Measurements from ENCODE around the gene TMEM229B.

Gene TMEM229B

DNA sequence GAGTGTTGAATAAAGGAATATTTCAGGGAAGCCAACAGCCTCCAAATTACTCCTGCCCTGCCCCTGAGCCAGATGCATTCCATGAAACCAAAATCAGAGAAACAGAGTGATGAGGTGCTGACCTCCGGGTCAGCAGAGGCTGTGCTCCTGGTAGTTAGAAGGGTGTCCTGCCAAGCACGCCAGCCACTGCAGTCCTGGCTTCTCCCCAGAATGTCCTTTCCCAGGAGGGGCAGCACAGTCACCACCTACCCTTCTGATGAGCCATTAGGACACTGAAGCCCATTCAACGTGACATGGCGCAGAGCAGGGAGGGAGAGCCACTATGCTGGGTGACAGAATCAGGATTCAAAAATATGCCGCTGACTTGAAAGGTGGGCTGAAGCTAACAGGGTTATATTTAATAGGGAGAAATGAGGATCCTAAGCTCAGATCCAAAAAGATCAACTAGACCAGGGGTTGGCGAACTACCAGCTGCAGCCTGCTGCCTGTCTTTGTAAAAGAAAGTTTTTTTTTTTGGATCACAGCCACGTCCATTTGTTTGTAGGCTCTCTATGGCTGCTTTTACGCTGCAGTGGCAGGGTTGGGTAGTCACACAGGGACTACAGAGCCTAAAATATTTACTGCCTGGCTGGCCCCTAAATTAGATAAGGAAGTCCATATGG lies 42.0 kb downstream of the TMEM229B start:
- in situ Hi-C loops (cut with HindIII; ENCODE audit: low sequenced_read_pairs): no loop called here
- TF ChIP-seq, protein P1, sequence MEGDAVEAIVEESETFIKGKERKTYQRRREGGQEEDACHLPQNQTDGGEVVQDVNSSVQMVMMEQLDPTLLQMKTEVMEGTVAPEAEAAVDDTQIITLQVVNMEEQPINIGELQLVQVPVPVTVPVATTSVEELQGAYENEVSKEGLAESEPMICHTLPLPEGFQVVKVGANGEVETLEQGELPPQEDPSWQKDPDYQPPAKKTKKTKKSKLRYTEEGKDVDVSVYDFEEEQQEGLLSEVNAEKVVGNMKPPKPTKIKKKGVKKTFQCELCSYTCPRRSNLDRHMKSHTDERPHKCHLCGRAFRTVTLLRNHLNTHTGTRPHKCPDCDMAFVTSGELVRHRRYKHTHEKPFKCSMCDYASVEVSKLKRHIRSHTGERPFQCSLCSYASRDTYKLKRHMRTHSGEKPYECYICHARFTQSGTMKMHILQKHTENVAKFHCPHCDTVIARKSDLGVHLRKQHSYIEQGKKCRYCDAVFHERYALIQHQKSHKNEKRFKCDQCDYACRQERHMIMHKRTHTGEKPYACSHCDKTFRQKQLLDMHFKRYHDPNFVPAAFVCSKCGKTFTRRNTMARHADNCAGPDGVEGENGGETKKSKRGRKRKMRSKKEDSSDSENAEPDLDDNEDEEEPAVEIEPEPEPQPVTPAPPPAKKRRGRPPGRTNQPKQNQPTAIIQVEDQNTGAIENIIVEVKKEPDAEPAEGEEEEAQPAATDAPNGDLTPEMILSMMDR (IDR thresholded peaks at IDR 0.05; ENCODE audit: low read depth, low read length): no peak
- H3K4me3 ChIP-seq (ENCODE audit: low read depth, low read length): no peak overlapping the region
- no peak for DNase-seq (ENCODE audit: low read depth, low spot score)

GRCh38 chr14:67444395-67444794 lies 44.1 kb downstream of the TMEM229B start:
- TF ChIP-seq, protein P1 (IDR thresholded peaks at IDR 0.05; ENCODE audit: low read depth, low read length): no peak
- in situ Hi-C loops (cut with HindIII; ENCODE audit: low sequenced_read_pairs): no loop called here
- H3K4me3 ChIP-seq (ENCODE audit: low read depth, low read length): no peak overlapping the region
- DNase-seq (ENCODE audit: low read depth, low spot score): no peak

DNA sequence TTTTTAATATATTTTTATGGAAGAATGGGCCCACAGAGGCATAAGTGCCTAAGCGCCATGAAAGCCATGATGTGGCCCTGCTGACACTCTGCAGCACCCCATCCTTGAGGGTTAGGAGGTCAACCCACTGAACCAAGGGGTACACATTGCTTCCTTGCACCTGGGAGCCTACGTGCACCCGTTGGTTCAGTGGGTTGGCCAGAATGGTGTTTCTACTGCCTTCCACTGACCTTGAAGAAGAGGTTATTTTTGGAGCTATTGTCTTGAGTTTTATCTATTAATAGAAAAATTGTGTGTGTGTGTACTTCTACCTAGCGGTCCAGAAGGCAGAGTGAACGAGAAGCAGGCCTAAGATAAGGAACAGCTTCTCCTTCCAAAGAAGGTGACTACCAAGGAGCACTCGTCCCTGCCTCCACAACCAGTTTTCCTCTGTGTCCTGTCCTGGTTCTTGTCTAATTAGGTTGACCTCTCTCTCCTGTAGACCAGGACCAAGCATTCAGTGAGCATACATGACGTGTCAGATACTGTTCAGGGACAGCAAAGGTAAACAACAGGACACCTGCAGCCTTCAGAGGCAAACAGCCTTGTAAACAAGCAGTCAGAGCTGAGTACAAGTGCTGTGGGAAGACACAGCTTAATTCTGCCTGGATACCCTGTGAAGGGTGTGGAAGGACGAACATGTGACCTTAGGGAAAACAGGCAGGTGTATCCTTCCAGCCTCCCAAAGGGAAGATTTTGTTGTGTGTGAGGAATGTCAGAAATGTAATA lies 46.2 kb downstream of the TMEM229B start:
- DNase-seq (ENCODE audit: low read depth, low spot score): no peak
- no peak overlapping the region for H3K4me3 ChIP-seq (ENCODE audit: low read depth, low read length)
- in situ Hi-C loops (cut with HindIII; ENCODE audit: low sequenced_read_pairs): no loop called here
- TF ChIP-seq, protein P1 (IDR thresholded peaks at IDR 0.05; ENCODE audit: low read depth, low read length): no peak

DNA sequence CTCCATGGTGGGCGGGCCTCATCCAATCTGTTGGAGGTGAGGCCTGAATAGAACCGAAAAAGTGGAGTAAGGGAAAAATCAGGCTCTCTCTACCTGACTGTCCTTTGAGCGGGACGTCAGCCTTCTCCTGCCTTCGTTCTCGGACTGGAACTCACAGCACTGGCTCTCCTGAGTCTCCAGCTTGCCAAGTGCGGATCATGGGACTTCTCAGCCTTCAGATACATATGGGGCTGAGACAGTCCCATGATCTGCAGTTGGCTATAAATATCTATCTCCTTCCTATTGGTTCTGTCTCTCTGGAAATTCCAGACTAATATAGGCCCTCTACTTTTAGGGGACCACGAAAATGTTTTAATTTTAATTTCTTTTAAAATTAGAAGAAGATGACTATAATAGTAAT lies 46.8 kb downstream of the TMEM229B start:
- TF ChIP-seq, protein P1 (IDR thresholded peaks at IDR 0.05; ENCODE audit: low read depth, low read length): no peak
- in situ Hi-C loops (cut with HindIII; ENCODE audit: low sequenced_read_pairs): no loop called here
- no peak overlapping the region for H3K4me3 ChIP-seq (ENCODE audit: low read depth, low read length)
- no peak for DNase-seq (ENCODE audit: low read depth, low spot score)

DNA sequence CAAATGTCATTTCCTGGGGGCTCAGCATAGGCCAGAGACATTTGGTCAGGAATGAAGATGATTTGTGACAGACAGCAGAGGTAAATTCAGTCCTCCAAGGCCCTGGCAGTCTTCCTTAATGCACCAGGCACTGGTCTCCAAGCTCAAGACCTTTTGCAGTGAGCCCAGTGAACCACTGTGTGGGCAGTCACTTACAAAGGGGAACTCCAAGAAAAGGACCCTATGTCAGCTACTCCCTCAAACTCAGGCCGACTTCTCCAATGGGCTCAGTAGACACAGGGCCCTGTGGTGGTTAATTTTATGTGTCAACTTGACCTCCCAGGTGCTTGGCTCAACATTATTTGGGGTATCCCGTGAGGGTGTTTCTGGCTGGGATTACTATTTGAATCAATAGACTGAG lies 47.3 kb downstream of the TMEM229B start:
- TF ChIP-seq, protein P1 (IDR thresholded peaks at IDR 0.05; ENCODE audit: low read depth, low read length): no peak
- no peak overlapping the region for H3K4me3 ChIP-seq (ENCODE audit: low read depth, low read length)
- in situ Hi-C loops (cut with HindIII; ENCODE audit: low sequenced_read_pairs): no loop called here
- DNase-seq (ENCODE audit: low read depth, low spot score): no peak

GRCh38 chr14:67440513-67440912 lies 48.0 kb downstream of the TMEM229B start:
- in situ Hi-C loops (cut with HindIII; ENCODE audit: low sequenced_read_pairs): no loop called here
- H3K4me3 ChIP-seq (ENCODE audit: low read depth, low read length): no peak overlapping the region
- TF ChIP-seq, protein P1 (IDR thresholded peaks at IDR 0.05; ENCODE audit: low read depth, low read length): no peak
- DNase-seq (ENCODE audit: low read depth, low spot score): no peak

All from astrocyte of the spinal cord (primary cell).